ENCODE results near the gene LAMA3.

LAMA3 gene

DNA sequence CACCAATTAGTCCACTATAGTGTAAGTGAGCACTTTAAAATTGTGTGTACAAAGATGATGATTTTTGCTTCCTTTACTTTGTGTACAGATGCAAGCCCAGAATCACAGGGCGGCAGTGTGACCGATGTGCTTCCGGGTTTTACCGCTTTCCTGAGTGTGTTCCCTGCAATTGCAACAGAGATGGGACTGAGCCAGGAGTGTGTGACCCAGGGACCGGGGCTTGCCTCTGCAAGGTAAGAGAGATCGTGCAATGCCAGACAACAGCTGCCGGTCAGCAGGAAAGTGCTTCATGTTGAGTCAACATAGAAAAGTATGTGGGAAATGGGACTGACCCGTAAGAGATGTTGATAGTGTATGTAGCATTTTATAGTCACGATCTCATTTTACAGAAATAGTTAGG lies 168.5 kb downstream of the LAMA3 start:
- H3K4me1 Mint-ChIP-seq, result peaks cover 24% of the 10 kb centered on the region
- no peak overlapping the region for H3K4me3 Mint-ChIP-seq
- no peak overlapping the region for H3K27ac Mint-ChIP-seq
- DNase-seq, result no peak
- no peak for TF ChIP-seq CTCF (IDR thresholded peaks at IDR 0.05)
- H3K9me3 Mint-ChIP-seq, result no peaks in the 10 kb centered on the region
- no peaks in the 10 kb centered on the region for H3K36me3 Mint-ChIP-seq (ENCODE audit: low read depth)
- H3K27me3 Mint-ChIP-seq (ENCODE audit: low read depth, poor library complexity), result peaks cover 14% of the 10 kb centered on the region

- Mint-ChIP-seq H3K4me3 (no peak overlapping the region), H3K36me3 (ENCODE audit: low read depth) (no peaks in the 10 kb centered on the region), H3K27ac (no peak overlapping the region), H3K27me3 (ENCODE audit: low read depth, poor library complexity) (peaks cover 14% of the 10 kb centered on the region), H3K4me1 (peaks cover 24% of the 10 kb centered on the region), H3K9me3 (no peaks in the 10 kb centered on the region)
- TF ChIP-seq CTCF (IDR thresholded peaks at IDR 0.05), result no peak
- DNase-seq, result no peak
Observed at GRCh38 chr18:23859466-23860336, 170.4 kb downstream of the LAMA3 start.

DNA sequence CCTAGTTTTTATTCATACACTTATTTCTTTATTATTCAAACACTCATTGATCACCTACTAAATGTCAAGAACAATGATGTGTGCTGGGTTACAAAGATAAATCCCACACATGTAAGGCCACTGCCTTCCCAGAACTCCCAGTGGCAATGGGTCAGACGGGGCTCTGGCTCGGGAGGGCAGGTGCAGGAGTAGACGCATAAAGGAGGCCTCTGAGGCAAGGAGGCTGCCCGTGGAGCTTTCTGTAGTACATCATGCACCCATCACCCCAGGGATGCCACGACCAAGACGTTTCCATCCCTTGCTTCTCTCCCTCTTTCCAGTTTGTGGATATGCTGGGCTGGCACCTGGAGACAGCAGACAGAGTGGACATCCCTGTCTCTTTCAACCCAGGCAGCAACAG lies 172.1 kb downstream of the LAMA3 start:
- no peak overlapping the region for H3K4me3 Mint-ChIP-seq
- no peaks in the 10 kb centered on the region for H3K36me3 Mint-ChIP-seq (ENCODE audit: low read depth)
- no peak for TF ChIP-seq CTCF (IDR thresholded peaks at IDR 0.05)
- H3K27ac Mint-ChIP-seq, result no peak overlapping the region
- peaks cover 17% of the 10 kb centered on the region for H3K27me3 Mint-ChIP-seq (ENCODE audit: low read depth, poor library complexity)
- no peak for DNase-seq
- H3K9me3 Mint-ChIP-seq, result no peaks in the 10 kb centered on the region
- peaks cover 18% of the 10 kb centered on the region for H3K4me1 Mint-ChIP-seq

DNA sequence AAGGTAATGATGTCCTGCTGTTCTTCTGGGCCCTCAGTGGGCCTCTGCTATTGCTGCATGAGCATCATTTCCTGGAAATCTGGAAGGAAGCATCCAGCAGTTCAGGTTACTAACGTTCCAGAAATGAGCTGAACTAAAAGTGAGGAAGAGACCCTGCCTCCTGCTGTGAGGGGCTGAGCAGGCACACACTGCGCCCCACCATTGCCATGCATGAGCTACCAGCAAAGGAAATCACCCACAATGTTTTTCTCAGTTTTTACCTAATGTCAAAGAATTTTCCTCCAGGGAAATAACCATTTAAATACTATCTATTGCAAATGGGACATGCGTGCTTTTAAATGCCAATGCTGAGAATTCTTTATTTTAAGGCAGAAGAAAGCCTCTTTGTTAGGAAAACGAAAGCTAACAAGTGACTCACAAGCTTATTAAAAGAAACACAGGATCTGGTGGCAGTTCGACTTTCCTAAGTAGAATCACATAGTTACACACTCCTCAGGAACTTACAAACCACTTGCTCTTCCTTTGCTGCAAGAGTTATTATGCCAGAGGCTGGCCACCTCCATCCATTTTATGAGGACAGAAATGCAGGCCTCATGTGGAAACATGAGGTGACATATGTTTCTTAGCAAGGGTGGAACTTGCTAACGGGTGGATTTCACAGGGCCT lies 172.7 kb downstream of the LAMA3 start:
- no peak for DNase-seq
- Mint-ChIP-seq H3K36me3 (ENCODE audit: low read depth) (no peaks in the 10 kb centered on the region), H3K27me3 (ENCODE audit: low read depth, poor library complexity) (peaks cover 15% of the 10 kb centered on the region), H3K4me1 (peaks cover 12% of the 10 kb centered on the region), H3K27ac (no peak overlapping the region), H3K4me3 (no peak overlapping the region), H3K9me3 (no peaks in the 10 kb centered on the region)
- TF ChIP-seq CTCF (IDR thresholded peaks at IDR 0.05), result no peak

DNA sequence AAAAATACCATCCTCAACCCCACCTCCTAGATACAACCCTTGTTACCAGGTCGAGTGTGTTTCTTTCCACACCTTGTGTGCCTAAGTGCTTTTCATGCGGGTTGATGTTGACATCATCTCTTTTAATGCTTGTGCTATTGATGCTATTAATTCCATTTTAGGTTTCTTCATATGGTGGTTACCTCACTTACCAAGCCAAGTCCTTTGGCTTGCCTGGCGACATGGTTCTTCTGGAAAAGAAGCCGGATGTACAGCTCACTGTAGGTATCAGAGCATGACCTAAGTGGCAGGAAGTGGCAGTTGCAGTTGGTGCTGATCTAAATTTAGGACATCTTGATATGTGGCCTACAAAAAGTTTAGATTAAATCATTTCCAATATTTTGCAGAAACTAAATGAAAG lies 175.4 kb downstream of the LAMA3 start:
- TF ChIP-seq CTCF (IDR thresholded peaks at IDR 0.05), result no peak
- no peaks in the 10 kb centered on the region for H3K9me3 Mint-ChIP-seq
- H3K4me1 Mint-ChIP-seq, result peaks cover 11% of the 10 kb centered on the region
- DNase-seq, result no peak
- peaks cover 14% of the 10 kb centered on the region for H3K27me3 Mint-ChIP-seq (ENCODE audit: low read depth, poor library complexity)
- H3K36me3 Mint-ChIP-seq (ENCODE audit: low read depth), result no peaks in the 10 kb centered on the region
- H3K27ac Mint-ChIP-seq, result no peak overlapping the region
- H3K4me3 Mint-ChIP-seq, result no peak overlapping the region
